Adrenal gland (tissue), 12 donors: ENCODE data around the gene TMEM123. TPM values are rescaled to one million over a fixed set of nuclear protein-coding genes. Genes with fewer than 3 reads are reported as not detected.
"Not testable (repeated sequence)": the region's sequence is repeated elsewhere in the genome, so short reads cannot be mapped to it uniquely, and the experiment has no call there.

ENCODE experiments used
- DNase-seq, 7 donors: peaks; one replicate each; pipeline ENCODE4 v3.0.0-alpha.2; 2019 to 2020
- H3K27ac ChIP-seq, 5 donors: fragments of 200-600 bp; sonication (generic) in 4 of 5; 1 replicate in 3 of 5; 2 replicates in 2 of 5; pipeline versions ENCODE4 v1.5.1 to v1.8.0; 2016 to 2020; ENCODE audit warnings: mild to moderate bottlenecking in 1 of 5
- H3K27me3 ChIP-seq: fragments of 200-600 bp; 2 replicates; pipeline ENCODE4 v1.8.0; 2021
- H3K36me3 ChIP-seq, 2 donors: fragments of 200-600 bp; replicated peaks in 1 of 2; 1 replicate in 1 of 2; 2 replicates in 1 of 2; pipeline versions ENCODE4 v1.5.1 to v1.8.0; 2018 to 2022
- H3K4me1 ChIP-seq, 2 donors: fragments of 200-600 bp; replicated peaks in 1 of 2; 1 replicate in 1 of 2; 2 replicates in 1 of 2; pipeline versions ENCODE4 v1.5.1 to v1.8.0; 2018 to 2021
- H3K4me3 ChIP-seq, 4 donors: fragments of 200-600 bp; sonication (generic) in 3 of 4; one replicate each; pipeline ENCODE4 v1.5.1; 2016 to 2018
- H3K9me3 ChIP-seq, 3 donors: fragments of 200-600 bp; sonication (generic) in 1 of 3; replicated peaks in 1 of 3; 1 replicate in 2 of 3; 2 replicates in 1 of 3; pipeline versions ENCODE4 v1.5.1 to v1.8.0; 2016 to 2021
- CTCF ChIP-seq, 6 experiments: fragments of 450-650 bp in 4 of 6; fragments of 200-600 bp in 2 of 6; sonication (generic) in 1 of 6; IDR thresholded peaks; 1 replicate in 5 of 6; 2 replicates in 1 of 6; pipeline versions ENCODE4 v1.5.1 to v1.8.0; 2016 to 2021; ENCODE audit warnings: antibody characterized with exemption in 6 of 6, mild to moderate bottlenecking in 2 of 6, moderate library complexity in 1 of 6
- POLR2A ChIP-seq, 2 donors: fragments of 450-650 bp; IDR thresholded peaks; one replicate each; pipeline ENCODE4 v1.6.1; 2017; ENCODE audit warnings: antibody characterized with exemption in 2 of 2, mild to moderate bottlenecking in 2 of 2, moderate library complexity in 1 of 2
- WGBS, 4 donors: extraction: QIAGEN DNeasy Blood & Tissue Kit in 2 of 4; methylation state at CpG; one replicate each; pipeline versions ENCODE4 v1.1.5 to v1.1.7; 2013 to 2017; 5-methylcytosine and 5-hydroxymethylcytosine counted together
- intact Hi-C, 2 donors: fragments of 100-400 bp; cut with DNase I; formaldehyde crosslinking; loops; one replicate each; pipeline versions ENCODE4 v1.14.1 to v1.15.0; 2022 to 2023
- polyA plus RNA-seq, 3 donors: library from polyadenylated mRNA; stranded (reverse); fragments of 200-250 nt in 2 of 3; fragments of 350-450 nt in 1 of 3; fragmentation: Illumina TruSeq in 1 of 3; extraction: RNeasy Lipid Tissue Mini Kit (QIAGEN cat#74804) in 1 of 3; gene quantifications; one replicate each; pipeline ENCODE4 v1.2.3, GENCODE V29; 2013 to 2014
- total RNA-seq, 9 donors: library from RNA; depleted of rRNA in 4 of 9; stranded (reverse); fragments of >200 nt in 4 of 9; fragments of 120-200 nt in 1 of 9; fragmentation: NEBNext Ultra II Directional in 1 of 9; extraction: Animal tissue kit (Norgen Biotek cat#: 25700) in 1 of 9; gene quantifications; one replicate each; pipeline versions ENCODE4 v1.1.0 to v1.2.4, GENCODE V29; 2013 to 2023
- donor health status: healthy with polysubstance abuse.
- donor health status: Bipolar disorder and iron deficiency.
- donor health status: DM: yes; HTN: yes; CAD: no.
- donor health status: DM: no; HTN: no; CAD: no.
- donor health status: DM: no; HTN: no; CAD: no.
- donor health status: DM: yes; HTN: yes; CAD: no.

Gene TMEM123
- total and polyA plus RNA-seq, 12 donors = 19.2 to 284 (median 117) TPM

GRCh38 chr11:102436976-102437375, 15.6 kb downstream of the TMEM123 start:
- no peak for TF ChIP-seq POLR2A (IDR thresholded peaks at IDR 0.05)
- TF ChIP-seq CTCF (IDR thresholded peaks at IDR 0.05) = no peak
- H3K4me3 ChIP-seq = no peak overlapping the region
- H3K4me1 ChIP-seq = no peaks in the 10 kb centered on the region
- no peaks in the 10 kb centered on the region for H3K27me3 ChIP-seq
- no peak overlapping the region for H3K27ac ChIP-seq
- H3K36me3 ChIP-seq = no peaks in the 10 kb centered on the region
- H3K9me3 ChIP-seq = no peaks in the 10 kb centered on the region
- 88 to 92% (median 92%) methylated on average over 2 of the region's 2 CpGs for WGBS, 4 donors
- intact Hi-C loops = no loop called here
- DNase-seq = no peak

- Histone ChIP-seq H3K27me3 (no peaks in the 10 kb centered on the region), H3K4me3 (no peak overlapping the region), H3K27ac (no peak overlapping the region), H3K9me3 (no peaks in the 10 kb centered on the region), H3K36me3 (no peaks in the 10 kb centered on the region), H3K4me1 (no peaks in the 10 kb centered on the region)
- TF ChIP-seq POLR2A (IDR thresholded peaks at IDR 0.05) (no peak), CTCF (IDR thresholded peaks at IDR 0.05) (no peak)
- 72 to 76% (median 75%) methylated on average over 3 of the region's 3 CpGs for WGBS, 4 donors
- intact Hi-C loops = no loop called here
- DNase-seq = no peak
Observed at GRCh38 chr11:102436561-102436960, 16.0 kb downstream of the TMEM123 start.

- no peaks in the 10 kb centered on the region for H3K9me3 ChIP-seq
- no peaks in the 10 kb centered on the region for H3K4me1 ChIP-seq
- H3K27ac ChIP-seq = no peak overlapping the region
- no peak overlapping the region for H3K4me3 ChIP-seq
- DNase-seq = no peak
- 93 to 97% (median 94%) methylated on average over 3 of the region's 3 CpGs for WGBS, 4 donors
- H3K36me3 ChIP-seq = no peaks in the 10 kb centered on the region
- no peaks in the 10 kb centered on the region for H3K27me3 ChIP-seq
- no peak for TF ChIP-seq POLR2A (IDR thresholded peaks at IDR 0.05)
- no peak for TF ChIP-seq CTCF (IDR thresholded peaks at IDR 0.05)
- intact Hi-C loops = no loop called here
Observed at GRCh38 chr11:102435688-102436087, 16.9 kb downstream of the TMEM123 start.

- H3K27me3 ChIP-seq, H3K36me3 ChIP-seq, intact Hi-C loops, H3K4me1 ChIP-seq, H3K9me3 ChIP-seq, H3K27ac ChIP-seq, DNase-seq, H3K4me3 ChIP-seq: not testable (repeated sequence)
- WGBS, 4 donors = 91 to 96% (median 96%) methylated on average over 3 of the region's 3 CpGs
Observed at GRCh38 chr11:102433571-102433970, 19.0 kb downstream of the TMEM123 start.

GRCh38 chr11:102432560-102432959, 20.0 kb downstream of the TMEM123 start:
- DNase-seq, intact Hi-C loops, H3K27me3 ChIP-seq, H3K36me3 ChIP-seq, H3K4me3 ChIP-seq, H3K27ac ChIP-seq, H3K9me3 ChIP-seq: not testable (repeated sequence)
- peaks cover 0 to 12% of the 10 kb centered on the region in 2 donors for H3K4me1 ChIP-seq
- 98 to 100% (median 99%) methylated on average over 2 of the region's 2 CpGs for WGBS, 4 donors
